ENCODE data around the gene SLC6A11. TPM values are rescaled to one million over a fixed set of nuclear protein-coding genes. Genes with fewer than 3 reads are reported as not detected.
A peak's percentile ranks its signal among the peaks of the same experiment; 100 is the strongest.

The SLC6A11 gene
- polyA plus RNA-seq, 1 donor (not counting 4 experiments of a cell fraction or from before 2014, with no cell fraction given), result 9.8 TPM

- no peak for FAIRE-seq
- no peak for DNase-seq (ENCODE audit: low read depth, low spot score)
- TF ChIP-seq CTCF (optimal IDR thresholded peaks at IDR 0.05 in 1 of 3, IDR thresholded peaks at IDR 0.05 in 1 of 3, conservative IDR thresholded peaks at IDR 0.05 in 1 of 3; ENCODE audit: extremely low read depth in 1 of 3, insufficient read depth in 2 of 3, low read length in 3 of 3) (no peak), EZH2 (IDR thresholded peaks at IDR 0.05; ENCODE audit: low read length) (no peak)
- no peaks in the 10 kb centered on the region for H3K79me2 ChIP-seq (ENCODE audit: control insufficient read depth, insufficient read depth, low read length)
- H3K9me3 ChIP-seq (ENCODE audit: control insufficient read depth, low read depth, low read length), result no peaks in the 10 kb centered on the region
- H3K9me1 ChIP-seq (ENCODE audit: control insufficient read depth, extremely low read depth, insufficient read depth, low read length), result no peaks in the 10 kb centered on the region
- H4K20me1 ChIP-seq (ENCODE audit: control insufficient read depth, extremely low read depth, insufficient read depth, low read length), result no peaks in the 10 kb centered on the region
- H3K36me3 ChIP-seq (ENCODE audit: control insufficient read depth in 2 of 2, extremely low read depth in 1 of 2, insufficient read depth in 2 of 2, low read length in 2 of 2), result no peaks in the 10 kb centered on the region
- dilution Hi-C loops (cut with MboI; ENCODE audit: extremely low pct_ligation_motif_present, low sequenced_read_pairs), result no loop called here
- H2AFZ ChIP-seq (ENCODE audit: control insufficient read depth, low read length), result no peak overlapping the region
- H3K4me2 ChIP-seq (ENCODE audit: control insufficient read depth, extremely low read depth, insufficient read depth, low read depth, low read length), result no peak overlapping the region
- no peak overlapping the region for H3K9ac ChIP-seq (ENCODE audit: control insufficient read depth, extremely low read depth, insufficient read depth, low read length)
- H3K27me3 ChIP-seq (ENCODE audit: control insufficient read depth, extremely low read depth, insufficient read depth, low read length), result no peaks in the 10 kb centered on the region
- H3K4me1 ChIP-seq (ENCODE audit: control insufficient read depth, extremely low read depth, insufficient read depth, low read length), result peaks cover 12% of the 10 kb centered on the region
- H3K27ac ChIP-seq (ENCODE audit: control insufficient read depth, insufficient read depth, low read length), result no peak overlapping the region
- no peak overlapping the region for H3K4me3 ChIP-seq (ENCODE audit: control insufficient read depth in 2 of 3, extremely low read depth in 1 of 3, insufficient read depth in 2 of 3, low read depth in 1 of 3, low read length in 3 of 3)
Measured at GRCh38 chr3:10808974-10809373, 7.1 kb upstream of the SLC6A11 start.

GRCh38 chr3:10810376-10810775 is 5.7 kb upstream of the SLC6A11 start:
- no peak for DNase-seq (ENCODE audit: low read depth, low spot score)
- H4K20me1 ChIP-seq (ENCODE audit: control insufficient read depth, extremely low read depth, insufficient read depth, low read length), result no peaks in the 10 kb centered on the region
- no peaks in the 10 kb centered on the region for H3K79me2 ChIP-seq (ENCODE audit: control insufficient read depth, insufficient read depth, low read length)
- no peak overlapping the region for H2AFZ ChIP-seq (ENCODE audit: control insufficient read depth, low read length)
- H3K9me1 ChIP-seq (ENCODE audit: control insufficient read depth, extremely low read depth, insufficient read depth, low read length), result no peaks in the 10 kb centered on the region
- H3K4me1 ChIP-seq (ENCODE audit: control insufficient read depth, extremely low read depth, insufficient read depth, low read length), result peaks cover under 1% of the 10 kb centered on the region
- peak; percentile 32 for FAIRE-seq
- no peak overlapping the region for H3K9ac ChIP-seq (ENCODE audit: control insufficient read depth, extremely low read depth, insufficient read depth, low read length)
- TF ChIP-seq EZH2 (IDR thresholded peaks at IDR 0.05; ENCODE audit: low read length) (no peak), CTCF (optimal IDR thresholded peaks at IDR 0.05 in 1 of 3, IDR thresholded peaks at IDR 0.05 in 1 of 3, conservative IDR thresholded peaks at IDR 0.05 in 1 of 3; ENCODE audit: extremely low read depth in 1 of 3, insufficient read depth in 2 of 3, low read length in 3 of 3) (no peak)
- no peak overlapping the region for H3K4me2 ChIP-seq (ENCODE audit: control insufficient read depth, extremely low read depth, insufficient read depth, low read depth, low read length)
- H3K9me3 ChIP-seq (ENCODE audit: control insufficient read depth, low read depth, low read length), result no peaks in the 10 kb centered on the region
- no peaks in the 10 kb centered on the region for H3K27me3 ChIP-seq (ENCODE audit: control insufficient read depth, extremely low read depth, insufficient read depth, low read length)
- no peaks in the 10 kb centered on the region for H3K36me3 ChIP-seq (ENCODE audit: control insufficient read depth in 2 of 2, extremely low read depth in 1 of 2, insufficient read depth in 2 of 2, low read length in 2 of 2)
- no peak overlapping the region for H3K27ac ChIP-seq (ENCODE audit: control insufficient read depth, insufficient read depth, low read length)
- dilution Hi-C loops (cut with MboI; ENCODE audit: extremely low pct_ligation_motif_present, low sequenced_read_pairs), result no loop called here
- no peak overlapping the region for H3K4me3 ChIP-seq (ENCODE audit: control insufficient read depth in 2 of 3, extremely low read depth in 1 of 3, insufficient read depth in 2 of 3, low read depth in 1 of 3, low read length in 3 of 3)
